HL-60 (cell line): Measurements from ENCODE around the gene PPARGC1A.

ENCODE experiments used
- DNase-seq, 2 experiments: peaks; one replicate each; pipeline ENCODE4 v3.0.0-alpha.2; 2010 to 2020; ENCODE audit warnings: low read depth in 1 of 2, low spot score in 1 of 2
- H3K27ac ChIP-seq: fragments of 250-450 bp; sonication (Bioruptor Pico); replicated peaks from 2 replicates; pipeline ENCODE4 v1.5.1; 2020; ENCODE audit warnings: mild to moderate bottlenecking, moderate library complexity
- H3K27me3 ChIP-seq: fragments of 250-450 bp; sonication (Bioruptor Pico); 2 replicates; pipeline ENCODE4 v1.5.1; 2021; ENCODE audit warnings: mild to moderate bottlenecking, moderate library complexity; ENCODE audit not compliant: insufficient read depth, poor library complexity, severe bottlenecking
- H3K4me3 ChIP-seq: replicated peaks from 2 replicates; pipeline ENCODE4 v1.5.1; 2011; ENCODE audit warnings: mild to moderate bottlenecking, control low read depth, low read length; ENCODE audit not compliant: insufficient read depth
- GABPA ChIP-seq: IDR thresholded peaks from 2 replicates; pipeline ENCODE4 v1.6.1; 2012; ENCODE audit warnings: low read depth
- POLR2AphosphoS5 ChIP-seq: IDR thresholded peaks from 2 replicates; pipeline ENCODE4 v1.6.1; 2012; ENCODE audit warnings: low read depth
- REST ChIP-seq: IDR thresholded peaks from 2 replicates; pipeline ENCODE4 v1.6.1; 2012; ENCODE audit warnings: low read depth; ENCODE audit not compliant: insufficient replicate concordance
- SPI1 ChIP-seq: IDR thresholded peaks from 2 replicates; pipeline ENCODE4 v1.6.1; 2012; ENCODE audit warnings: low read depth, mild to moderate bottlenecking, borderline replicate concordance
- TF ChIP-seq, protein P1 (sequence below): IDR thresholded peaks from one replicate; pipeline ENCODE4 v1.5.1; 2011; ENCODE audit warnings: low read length, control low read depth, inconsistent platforms; ENCODE audit not compliant: insufficient read depth

PPARGC1A gene

DNA sequence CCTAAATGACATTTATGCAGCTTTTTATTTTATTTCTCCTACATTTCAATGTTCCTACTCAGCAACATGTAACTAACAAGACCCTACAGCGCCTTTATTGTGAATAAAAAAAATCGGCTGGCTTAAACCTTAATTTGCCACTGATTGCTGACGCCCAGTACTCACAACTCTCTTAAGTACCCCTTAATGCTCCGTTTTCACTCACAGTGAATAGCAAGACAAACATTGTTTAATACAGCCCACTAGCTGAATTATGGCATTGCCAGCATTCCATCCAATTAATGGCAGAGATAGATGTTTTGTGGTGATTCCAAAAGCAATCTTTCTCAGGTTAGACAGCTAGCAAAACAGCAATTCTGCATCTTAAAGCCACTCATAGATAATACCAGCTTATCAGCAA, 61.1 kb downstream of the PPARGC1A start:
- H3K4me3 ChIP-seq, result no peak overlapping the region

DNA sequence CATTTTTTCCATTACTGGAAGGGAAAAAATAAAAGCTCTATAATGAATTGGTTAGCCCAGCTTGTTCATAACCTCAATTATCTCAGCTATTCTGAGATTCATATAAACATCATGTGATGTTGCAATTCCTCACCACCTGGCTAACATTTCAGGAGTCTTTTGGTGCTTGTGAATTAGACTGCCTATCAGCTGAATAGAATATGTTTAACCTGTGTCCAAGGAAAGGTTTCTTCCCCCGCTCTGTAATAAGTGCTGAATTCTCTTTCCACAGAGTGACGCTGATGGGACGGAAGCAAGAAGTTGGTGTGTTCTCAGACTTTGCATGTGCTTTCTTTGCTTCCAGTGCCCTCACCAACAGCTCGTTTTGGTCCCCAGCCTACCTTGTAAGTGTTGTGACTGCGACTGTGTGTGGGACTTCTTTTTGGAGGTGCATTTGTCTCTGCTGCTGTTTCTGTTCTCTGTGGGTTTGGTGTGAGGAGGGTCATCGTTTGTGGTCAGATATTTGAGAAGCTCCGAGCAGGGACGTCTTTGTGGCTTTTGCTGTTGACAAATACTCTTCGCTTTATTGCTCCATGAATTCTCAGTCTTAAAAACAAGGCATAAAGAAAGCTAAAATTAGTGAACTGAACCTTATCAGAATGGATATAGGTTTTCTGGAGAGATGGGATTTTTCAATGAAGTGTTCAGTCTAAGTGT, 61.7 kb downstream of the PPARGC1A start:
- no peak overlapping the region for H3K4me3 ChIP-seq
- H3K27ac ChIP-seq, result no peak overlapping the region
- no peak for TF ChIP-seq SPI1
- no peak for TF ChIP-seq GABPA
- TF ChIP-seq REST, result no peak
- TF ChIP-seq POLR2AphosphoS5, result no peak
- TF ChIP-seq, protein P1, sequence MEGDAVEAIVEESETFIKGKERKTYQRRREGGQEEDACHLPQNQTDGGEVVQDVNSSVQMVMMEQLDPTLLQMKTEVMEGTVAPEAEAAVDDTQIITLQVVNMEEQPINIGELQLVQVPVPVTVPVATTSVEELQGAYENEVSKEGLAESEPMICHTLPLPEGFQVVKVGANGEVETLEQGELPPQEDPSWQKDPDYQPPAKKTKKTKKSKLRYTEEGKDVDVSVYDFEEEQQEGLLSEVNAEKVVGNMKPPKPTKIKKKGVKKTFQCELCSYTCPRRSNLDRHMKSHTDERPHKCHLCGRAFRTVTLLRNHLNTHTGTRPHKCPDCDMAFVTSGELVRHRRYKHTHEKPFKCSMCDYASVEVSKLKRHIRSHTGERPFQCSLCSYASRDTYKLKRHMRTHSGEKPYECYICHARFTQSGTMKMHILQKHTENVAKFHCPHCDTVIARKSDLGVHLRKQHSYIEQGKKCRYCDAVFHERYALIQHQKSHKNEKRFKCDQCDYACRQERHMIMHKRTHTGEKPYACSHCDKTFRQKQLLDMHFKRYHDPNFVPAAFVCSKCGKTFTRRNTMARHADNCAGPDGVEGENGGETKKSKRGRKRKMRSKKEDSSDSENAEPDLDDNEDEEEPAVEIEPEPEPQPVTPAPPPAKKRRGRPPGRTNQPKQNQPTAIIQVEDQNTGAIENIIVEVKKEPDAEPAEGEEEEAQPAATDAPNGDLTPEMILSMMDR, result no peak
- H3K27me3 ChIP-seq, result peaks cover 2% of the 10 kb centered on the region
- DNase-seq, result no peak

More for the DNA sequence above, 61.1 kb downstream of the PPARGC1A start:
- no peak overlapping the region for H3K27ac ChIP-seq
- no peak for TF ChIP-seq GABPA
- TF ChIP-seq SPI1, result no peak
- TF ChIP-seq, protein P1, result no peak
- TF ChIP-seq REST, result no peak
- TF ChIP-seq POLR2AphosphoS5, result no peak
- DNase-seq, result no peak
- peaks cover 2% of the 10 kb centered on the region for H3K27me3 ChIP-seq

DNA sequence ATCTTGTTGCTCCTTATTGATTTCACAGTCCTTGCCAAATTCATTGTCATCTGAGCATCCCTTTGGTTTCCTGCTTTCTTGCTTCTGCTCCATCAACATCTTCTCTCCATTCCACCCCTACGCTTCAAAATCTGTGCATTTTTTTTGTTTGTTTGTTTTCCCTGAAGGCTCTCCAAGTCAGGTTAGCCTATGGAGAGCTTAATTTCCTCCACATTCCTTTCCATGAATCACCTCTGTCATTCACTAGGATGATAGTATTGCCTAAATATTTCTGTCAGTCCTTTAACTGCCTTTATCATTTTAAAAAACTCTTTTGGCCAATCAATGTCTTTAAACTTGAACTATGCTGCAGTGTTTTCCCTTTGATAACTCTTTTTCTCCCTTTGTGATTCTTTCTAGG, 67.7 kb downstream of the PPARGC1A start:
- Histone ChIP-seq H3K27ac (no peak overlapping the region), H3K27me3 (no peaks in the 10 kb centered on the region), H3K4me3 (no peak overlapping the region)
- TF ChIP-seq POLR2AphosphoS5, result no peak
- TF ChIP-seq SPI1, result no peak
- no peak for TF ChIP-seq REST
- TF ChIP-seq, protein P1, result no peak
- TF ChIP-seq GABPA, result no peak
- DNase-seq, result no peak
